Fibroblast of gingiva (primary cell): ENCODE data around the gene PRKAG2.
A peak's percentile ranks its signal among the peaks of the same experiment; 100 is the strongest.
"Not testable (repeated sequence)": the region's sequence is repeated elsewhere in the genome, so short reads cannot be mapped to it uniquely, and the experiment has no call there.

Experiments used
- DNase-seq: peaks from one replicate; pipeline ENCODE4 v3.0.0-alpha.2; 2011; ENCODE audit warnings: low read depth

PRKAG2 gene

DNA sequence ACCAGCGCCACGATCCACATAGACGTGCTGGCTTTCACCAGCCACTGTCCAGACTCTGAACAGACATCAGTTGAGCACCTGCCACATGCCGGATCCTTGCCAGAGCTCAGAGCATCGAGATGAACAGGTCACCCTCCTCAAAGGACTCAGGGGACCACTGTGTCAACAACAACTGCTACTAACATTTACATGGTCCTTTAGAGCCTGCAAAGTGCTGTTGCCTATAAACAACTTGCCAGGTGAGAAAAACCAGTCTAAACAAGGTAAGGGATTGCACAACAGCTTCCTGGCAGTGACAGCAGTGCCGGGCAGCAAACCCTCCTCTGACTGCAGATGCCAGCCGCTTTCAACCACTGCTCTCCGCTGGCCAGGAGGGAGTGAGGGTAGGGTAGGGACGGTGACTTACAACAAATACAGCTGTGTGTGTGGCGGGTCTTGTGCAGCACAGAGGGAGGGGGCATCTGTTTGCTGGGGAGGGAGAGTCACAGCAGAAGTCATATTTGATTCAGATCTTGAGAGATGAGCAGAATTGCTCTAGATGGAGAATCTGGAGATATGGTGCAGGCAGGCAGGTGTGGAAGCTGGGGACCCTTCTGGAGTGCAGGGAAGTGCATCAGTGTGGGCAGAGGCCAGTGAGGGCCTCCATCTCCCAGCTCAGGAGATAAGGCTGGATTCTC is 324.4 kb downstream of the PRKAG2 start:
- DNase-seq = no peak

GRCh38 chr7:151551820-151552219 is 325.1 kb downstream of the PRKAG2 start:
- no peak for DNase-seq

GRCh38 chr7:151550656-151551286 is 326.1 kb downstream of the PRKAG2 start:
- no peak for DNase-seq

DNA sequence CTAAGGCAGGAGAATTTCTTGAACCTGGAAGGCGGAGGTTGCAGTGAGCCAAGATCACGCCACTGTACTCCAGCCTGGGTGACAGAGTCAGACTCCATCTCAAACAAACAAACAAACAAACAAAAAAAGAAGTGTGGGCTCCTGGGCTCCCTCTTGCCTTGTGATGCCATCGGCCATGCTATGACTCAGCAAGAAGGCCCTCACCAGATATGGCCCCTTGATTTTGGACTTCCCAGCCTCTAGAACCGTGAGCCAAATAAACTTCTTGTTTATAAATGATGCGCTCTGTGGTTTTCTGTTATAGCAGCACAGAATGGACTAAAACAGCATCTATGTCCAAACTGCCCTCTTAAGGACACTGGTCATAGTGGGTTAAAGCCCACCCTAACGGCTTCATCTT is 327.3 kb downstream of the PRKAG2 start:
- no peak for DNase-seq

DNA sequence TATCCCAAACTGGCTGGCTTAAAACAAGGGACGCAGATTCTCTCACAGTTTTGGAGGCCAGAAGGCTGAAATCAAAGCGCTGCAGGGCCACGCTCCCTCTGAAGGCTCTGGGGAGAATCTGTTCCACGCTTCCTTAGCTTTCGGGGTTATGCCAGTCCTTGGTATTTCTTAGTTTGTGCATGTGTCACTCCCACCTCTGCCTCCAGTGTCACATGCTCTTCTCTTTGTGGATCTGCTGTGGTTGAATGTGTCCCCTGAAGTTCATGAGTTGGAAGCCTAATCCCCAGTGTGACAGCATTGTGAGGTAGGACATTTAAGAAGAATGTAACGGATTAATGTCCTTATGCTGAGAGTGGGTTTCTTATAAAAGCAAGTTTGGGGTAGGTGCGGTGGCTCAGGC is 327.8 kb downstream of the PRKAG2 start:
- no peak for DNase-seq

DNA sequence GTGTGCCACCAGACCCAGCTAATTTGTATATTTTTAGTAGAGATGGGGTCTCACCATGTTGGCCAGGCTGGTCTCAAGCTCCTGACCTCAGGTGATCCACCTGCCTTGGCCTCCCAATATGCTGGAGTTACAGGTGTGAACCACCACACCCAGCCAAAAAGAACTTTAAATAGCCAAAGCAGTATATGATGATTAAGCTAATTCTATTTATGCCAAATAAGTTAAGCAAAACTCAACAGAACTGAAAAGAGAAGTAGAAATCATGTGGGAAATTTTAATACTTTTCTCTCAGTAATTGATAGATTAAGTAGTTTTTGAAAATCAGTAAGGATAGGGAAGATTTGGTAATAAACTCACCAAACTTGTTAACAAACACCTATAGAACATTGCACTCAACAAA is 332.7 kb downstream of the PRKAG2 start:
- DNase-seq = no peak

DNA sequence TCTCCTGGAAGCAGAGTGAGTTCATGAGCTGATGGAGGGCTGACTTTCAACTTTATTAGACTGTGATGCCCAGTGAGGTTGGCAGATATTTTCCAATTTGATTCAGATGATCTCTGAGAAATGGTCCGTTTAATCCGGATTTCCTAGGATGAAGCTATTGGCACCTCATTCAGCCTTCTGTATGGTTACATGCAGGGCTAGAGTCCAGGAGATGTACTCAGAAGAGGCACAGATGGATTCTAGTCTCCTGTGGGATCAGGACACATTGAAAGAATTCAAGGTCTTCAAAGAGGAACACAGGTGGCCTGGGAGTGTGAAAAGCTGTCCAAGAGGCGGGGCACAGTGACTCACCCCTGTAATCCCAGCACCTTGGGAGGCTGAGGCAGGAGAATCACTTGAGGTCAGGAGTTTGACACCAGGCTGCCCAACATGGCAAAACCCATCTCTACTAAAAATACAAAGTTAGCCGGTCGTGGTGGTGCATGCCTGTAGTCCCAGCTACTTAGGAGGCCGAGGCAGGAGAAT is 334.2 kb downstream of the PRKAG2 start:
- no peak for DNase-seq

GRCh38 chr7:151541709-151542499 is 335.0 kb downstream of the PRKAG2 start:
- DNase-seq = no peak

- no peak for DNase-seq
Measured at GRCh38 chr7:151540146-151540545, 336.8 kb downstream of the PRKAG2 start.

GRCh38 chr7:151539088-151539671 is 337.7 kb downstream of the PRKAG2 start:
- DNase-seq = no peak

DNA sequence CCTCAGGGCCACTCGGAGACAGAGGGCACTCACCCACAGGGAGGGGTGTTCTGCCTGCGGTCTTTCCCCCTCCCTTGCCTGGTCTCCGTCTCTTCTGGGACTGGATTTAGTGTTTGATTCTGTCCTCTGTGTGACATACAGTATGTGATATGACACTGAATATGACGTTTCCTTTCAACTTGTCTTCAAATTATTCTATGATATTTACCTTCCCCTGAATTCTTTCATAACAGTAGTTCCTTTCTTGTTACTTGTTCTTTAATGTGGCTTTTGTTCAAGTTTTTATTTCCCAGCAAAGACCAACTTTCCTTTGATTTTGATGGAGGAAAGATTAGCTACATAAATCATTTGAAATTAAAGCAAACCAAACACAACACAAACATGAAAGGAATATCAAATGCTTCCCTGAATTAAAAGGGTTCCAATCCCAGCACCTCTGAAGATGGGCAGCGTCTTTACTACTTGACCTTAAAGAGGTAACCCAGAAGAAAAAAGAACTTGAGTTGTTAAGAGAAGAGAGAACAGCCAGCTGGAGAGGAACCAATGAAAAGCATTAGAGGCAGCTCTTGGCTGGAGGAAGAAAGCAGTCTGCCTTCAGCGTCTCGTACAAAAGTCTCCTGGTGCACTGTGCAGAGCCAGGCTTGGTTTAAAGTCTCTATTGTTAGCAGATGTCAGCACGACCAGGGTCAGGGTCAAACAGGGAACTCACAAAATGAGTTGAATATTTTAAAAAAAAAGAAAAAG is 338.9 kb downstream of the PRKAG2 start:
- peak; percentile 46 for DNase-seq

DNA sequence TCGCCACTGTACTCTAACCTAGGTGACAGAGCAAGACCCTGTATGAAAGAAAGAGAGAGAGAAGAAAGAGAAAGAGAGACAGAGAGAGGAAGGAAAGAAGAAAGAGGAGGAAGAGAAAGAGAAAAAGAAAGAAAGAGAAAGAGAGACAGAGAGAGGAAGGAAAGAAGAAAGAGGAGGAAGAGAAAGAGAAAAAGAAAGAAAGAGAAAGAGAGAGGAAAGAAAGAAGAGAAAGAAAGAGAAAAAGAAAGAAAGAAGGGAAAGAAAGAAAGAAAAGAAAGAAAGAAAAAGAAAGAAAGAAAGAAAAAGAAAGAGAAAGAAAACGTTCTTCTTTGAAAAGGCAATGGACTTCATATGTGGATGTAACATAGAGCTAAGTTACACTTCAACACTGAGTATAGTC is 340.7 kb downstream of the PRKAG2 start:
- not testable (repeated sequence) for DNase-seq

DNA sequence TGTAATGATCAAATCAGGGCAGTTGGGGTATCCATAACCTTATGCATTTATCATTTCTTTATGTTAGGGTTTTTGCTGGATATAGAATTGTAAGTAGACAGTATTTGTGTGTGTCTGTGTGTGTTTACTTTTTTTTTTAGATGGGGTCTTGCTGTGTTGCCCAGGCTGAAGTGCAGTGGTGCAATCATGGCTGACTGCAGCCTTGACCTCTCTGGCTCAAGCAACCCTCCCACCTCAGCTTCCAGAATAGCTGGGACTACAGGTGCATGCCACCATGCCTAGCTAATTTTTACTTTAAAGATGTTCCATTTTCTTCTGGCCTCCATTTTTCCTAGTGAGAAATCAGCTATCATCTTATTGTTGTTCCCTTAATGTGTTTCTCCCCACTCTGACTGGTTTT is 347.1 kb downstream of the PRKAG2 start:
- DNase-seq = no peak

DNA sequence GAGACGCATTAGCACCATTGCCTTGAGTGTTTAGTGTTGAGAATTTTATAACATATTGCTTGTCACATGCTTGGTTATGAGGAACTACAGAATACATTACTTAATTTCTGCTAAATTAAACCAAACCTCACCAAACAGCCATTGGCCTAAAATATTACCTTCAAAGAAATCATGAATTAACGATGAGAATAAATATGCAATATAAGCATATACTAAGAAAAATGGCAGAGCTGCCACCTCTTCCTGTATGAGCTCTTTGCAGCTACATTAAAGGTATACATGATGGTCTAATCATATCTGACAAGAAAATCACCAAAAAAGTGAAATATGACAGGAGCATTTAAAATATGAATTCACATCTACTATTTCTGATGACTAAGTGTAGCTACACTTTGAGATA is 352.1 kb downstream of the PRKAG2 start:
- no peak for DNase-seq

DNA sequence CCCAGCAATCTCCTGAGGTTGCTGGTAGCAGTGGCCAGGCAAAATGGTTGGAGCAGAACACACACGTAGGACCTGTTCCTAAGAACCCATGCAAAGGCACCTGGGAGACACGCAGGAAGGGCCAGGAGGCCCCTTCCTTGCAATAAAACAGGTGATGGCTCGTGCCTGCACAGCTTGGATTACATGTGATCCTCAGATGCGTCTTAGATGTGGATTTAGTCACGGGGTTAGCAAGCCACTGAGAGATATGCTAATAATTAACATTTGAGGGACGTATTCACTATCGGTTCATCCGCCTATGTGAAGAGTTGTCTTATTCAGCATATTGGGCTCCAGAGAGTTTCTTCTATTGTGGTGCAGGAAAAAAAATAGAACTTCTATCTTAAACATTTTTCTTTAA is 352.6 kb downstream of the PRKAG2 start:
- DNase-seq = no peak

- DNase-seq = no peak
Measured at GRCh38 chr7:151520419-151521261, 356.3 kb downstream of the PRKAG2 start.

DNA sequence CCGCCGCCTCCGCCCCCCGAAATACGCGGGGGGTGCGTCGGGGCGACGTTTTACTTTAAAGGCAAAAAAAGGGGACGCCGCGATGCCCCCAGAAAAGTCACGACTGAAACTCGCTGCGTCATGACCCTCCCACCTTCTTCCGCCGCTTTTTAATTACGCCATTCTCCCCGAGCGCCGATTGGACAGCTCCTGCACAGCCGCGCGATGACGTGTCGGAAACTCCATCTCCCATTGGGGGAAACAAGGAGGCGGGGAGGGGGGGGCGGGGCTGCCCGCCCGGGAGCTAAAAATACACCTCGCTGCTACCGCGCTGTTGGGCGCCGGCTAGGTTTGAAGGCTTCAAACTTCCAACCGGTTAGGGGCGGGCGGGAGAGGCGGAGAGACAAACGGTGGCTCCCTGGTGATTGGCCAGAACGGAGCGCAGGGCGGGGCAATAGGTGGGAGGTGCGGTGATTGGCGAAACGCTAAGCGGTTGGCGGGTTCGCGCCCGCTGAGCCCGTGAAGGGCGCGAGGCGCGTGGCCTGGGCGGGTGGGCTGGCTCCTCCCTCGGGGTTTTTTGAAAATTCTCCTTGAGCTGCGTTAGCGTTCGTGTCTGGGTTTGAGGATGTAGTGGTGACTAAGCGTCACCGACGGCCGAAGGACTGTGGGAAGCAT is 357.0 kb downstream of the PRKAG2 start, which contains the start of gene RHEB:
RHEB (minus strand) TSS at position 131 of the 654 bp plus-strand sequence. CDS start 384 bp downstream, outside the sequence.
- peak; percentile 99 for DNase-seq

DNA sequence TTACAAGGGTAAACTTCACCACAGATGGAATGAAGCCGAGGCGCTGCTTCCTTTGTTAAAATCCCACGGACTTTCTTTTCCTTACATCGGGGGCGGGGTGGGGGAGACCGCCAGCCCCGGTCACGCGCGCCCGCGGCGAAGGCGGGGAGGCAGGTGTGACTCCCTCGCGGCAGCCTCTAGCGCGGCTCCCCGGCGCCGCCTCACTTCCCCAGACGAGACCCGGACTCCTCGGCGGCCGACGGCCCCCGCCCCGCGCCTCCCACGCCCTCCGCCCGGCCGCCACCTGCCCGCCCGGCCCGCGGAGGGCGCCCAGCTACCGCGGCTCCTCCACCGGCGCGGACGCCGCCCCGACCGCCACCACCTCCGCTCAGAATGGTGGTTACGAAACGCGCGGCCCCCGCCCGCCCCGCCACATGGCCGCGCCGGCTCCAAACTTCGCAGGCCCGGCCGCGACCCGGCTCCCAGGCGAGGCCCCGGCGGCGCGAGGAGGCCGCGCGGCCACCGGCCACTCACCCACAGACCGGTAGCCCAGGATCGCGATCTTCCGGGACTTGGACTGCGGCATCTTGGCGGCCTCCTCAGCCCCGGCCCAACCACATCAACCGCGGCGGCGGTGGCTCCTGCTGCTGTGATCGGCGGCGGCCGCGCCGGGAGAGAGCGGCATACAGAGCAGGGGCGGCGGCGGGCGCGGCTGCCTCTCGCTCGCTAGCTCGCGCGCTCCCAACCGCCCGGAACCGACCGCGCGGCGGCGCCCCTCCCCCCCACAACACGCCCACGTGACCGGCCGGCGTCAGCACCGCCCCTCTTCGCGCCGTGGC is 357.8 kb downstream of the PRKAG2 start:
- DNase-seq = peak; percentile 17
